Occipital lobe (tissue), 2 donors: ENCODE measurements around the gene PPP4R1. TPM values are rescaled to one million over a fixed set of nuclear protein-coding genes. Genes with fewer than 3 reads are reported as not detected.
"Not testable (repeated sequence)": the region's sequence is repeated elsewhere in the genome, so short reads cannot be mapped to it uniquely, and the experiment has no call there.

Source experiments
- DNase-seq: peaks from one replicate; lab custom pipeline; 2025; lab: John Stamatoyannopoulos, UW
- total RNA-seq: library from RNA; depleted of rRNA; stranded (reverse); fragments of >200 nt; gene quantifications from one replicate; pipeline ENCODE4 v1.2.3, GENCODE V29; 2014

The PPP4R1 gene, protein sequence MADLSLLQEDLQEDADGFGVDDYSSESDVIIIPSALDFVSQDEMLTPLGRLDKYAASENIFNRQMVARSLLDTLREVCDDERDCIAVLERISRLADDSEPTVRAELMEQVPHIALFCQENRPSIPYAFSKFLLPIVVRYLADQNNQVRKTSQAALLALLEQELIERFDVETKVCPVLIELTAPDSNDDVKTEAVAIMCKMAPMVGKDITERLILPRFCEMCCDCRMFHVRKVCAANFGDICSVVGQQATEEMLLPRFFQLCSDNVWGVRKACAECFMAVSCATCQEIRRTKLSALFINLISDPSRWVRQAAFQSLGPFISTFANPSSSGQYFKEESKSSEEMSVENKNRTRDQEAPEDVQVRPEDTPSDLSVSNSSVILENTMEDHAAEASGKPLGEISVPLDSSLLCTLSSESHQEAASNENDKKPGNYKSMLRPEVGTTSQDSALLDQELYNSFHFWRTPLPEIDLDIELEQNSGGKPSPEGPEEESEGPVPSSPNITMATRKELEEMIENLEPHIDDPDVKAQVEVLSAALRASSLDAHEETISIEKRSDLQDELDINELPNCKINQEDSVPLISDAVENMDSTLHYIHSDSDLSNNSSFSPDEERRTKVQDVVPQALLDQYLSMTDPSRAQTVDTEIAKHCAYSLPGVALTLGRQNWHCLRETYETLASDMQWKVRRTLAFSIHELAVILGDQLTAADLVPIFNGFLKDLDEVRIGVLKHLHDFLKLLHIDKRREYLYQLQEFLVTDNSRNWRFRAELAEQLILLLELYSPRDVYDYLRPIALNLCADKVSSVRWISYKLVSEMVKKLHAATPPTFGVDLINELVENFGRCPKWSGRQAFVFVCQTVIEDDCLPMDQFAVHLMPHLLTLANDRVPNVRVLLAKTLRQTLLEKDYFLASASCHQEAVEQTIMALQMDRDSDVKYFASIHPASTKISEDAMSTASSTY
- total RNA-seq = 149 TPM

DNA sequence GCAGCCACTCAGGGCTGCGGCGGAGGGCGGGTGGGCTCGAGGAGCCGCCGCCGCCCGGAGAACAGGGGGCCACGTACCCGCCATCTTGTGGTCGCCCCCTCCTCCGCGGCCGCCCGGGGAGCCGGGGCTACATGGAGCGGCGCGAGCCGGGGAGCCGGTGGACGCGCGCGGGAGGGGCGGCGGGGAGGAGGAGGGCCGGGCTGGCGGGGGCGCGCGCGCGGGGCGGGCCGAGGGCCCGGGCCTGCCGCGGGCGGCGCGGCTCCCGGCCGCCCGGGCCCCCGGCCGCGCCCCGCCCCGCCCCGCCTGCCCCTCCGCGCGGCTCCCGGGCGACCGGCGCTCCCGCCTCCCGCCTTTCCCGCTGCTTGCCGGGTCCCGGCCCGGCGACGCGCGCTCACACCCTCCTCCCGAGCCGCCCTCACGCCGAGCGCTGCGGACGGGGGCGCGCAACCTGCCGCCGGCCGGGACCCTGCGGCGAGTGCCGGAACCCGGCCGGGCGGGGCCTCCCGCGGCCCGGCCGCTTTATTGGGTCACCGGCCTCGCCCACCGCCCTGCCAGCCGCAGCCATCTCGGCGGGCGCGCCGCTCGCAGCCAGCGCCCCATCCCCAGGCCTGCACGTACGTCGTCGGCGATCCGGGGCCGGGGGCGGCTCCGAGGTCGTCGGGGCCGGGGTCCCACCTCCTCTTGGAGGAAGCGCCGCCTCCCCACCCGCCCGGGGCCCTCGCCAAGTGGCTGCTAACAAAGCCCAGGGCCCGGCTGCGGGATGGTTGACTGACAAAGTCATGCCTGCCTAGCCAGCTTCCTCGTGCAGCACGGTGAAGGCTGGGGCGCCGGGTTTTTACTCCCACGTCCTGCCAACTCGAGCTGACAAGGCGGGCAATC, at the start of gene PPP4R1:
Gene PPP4R1 (minus strand): TSS at position 159 of the 879 bp plus-strand sequence. CDS start 75 bp downstream, at position 84.
- peak; percentile 57 for DNase-seq

DNA sequence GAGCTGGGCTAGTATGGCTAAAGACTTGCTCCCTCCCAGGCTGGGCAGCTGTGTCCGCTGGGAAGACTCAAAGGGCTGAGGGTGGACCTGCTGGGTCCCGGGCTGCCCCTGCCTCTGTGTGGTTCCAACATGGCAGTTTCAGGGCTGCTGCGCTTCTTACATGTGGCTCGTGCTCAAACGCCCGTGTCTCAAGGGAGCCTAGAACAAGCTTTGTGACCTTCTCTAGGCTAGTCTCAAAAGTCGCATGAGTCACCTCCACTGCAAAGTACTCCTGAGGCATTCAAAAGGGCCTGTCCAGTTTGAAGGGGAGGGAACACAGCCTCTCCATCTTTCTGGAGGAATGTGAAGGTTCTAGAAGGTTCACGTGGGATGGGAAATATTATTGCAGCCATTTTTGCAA, 49.0 kb upstream of the PPP4R1 start:
- no peak for DNase-seq

DNA sequence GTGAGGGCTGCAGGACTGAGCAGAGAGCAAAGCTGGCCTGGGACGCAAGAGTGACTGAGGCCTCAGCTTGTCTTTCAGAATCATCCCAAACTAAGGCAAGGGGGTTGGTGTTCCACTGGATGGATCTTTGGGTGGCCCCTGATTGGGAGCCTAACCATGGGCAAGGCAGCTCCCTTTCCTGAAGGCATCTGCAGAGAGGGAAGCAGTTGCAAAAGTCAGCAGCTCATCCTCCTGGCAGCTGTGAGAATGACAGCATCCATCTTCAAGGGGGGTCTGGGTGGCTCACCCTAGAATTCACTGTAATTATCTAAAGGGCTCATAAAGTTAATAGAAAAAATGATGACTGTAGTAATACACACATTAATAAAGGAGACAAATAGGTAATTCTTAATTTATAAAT, 47.2 kb upstream of the PPP4R1 start:
- DNase-seq = no peak

DNA sequence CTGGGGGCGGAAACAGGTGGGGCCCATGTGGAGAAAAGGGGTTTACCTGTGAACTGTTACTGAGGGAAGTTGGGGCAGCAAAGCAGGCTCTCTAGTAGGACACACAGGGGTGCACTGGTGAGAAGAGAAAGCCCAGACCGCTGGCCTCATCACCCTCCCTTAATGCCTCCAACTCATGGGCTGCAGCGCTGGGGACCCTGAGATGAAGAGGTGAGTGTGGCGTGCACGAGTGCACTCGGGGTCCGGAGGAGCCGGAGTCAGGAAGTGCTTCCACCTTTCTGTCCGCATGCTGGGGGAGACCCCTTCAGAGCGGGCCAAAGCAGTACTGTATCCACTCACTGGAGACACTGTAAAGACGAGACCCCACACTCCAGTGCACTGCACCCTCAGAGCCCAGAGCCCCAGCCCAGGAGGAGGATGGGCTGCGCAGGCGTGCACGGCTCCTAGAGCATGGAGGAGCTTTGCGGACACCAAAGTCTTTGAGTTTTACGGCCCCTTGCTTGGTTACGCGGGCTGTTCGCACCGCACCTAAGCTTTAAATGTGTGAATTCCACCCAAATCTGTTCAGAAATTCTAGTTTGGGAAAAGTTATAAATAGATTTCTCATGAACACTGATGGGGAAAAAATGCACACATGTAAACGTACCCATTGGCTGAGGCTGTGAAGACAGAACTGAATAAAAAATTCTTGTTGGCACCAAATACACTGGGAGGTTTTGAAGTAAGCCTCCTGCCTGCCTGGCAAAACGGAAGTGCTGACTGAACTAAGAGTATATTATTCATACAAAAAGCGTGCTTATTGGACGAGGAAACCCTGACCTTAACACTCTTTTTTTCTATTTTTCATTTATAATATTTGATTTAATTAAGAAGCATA, 45.4 kb upstream of the PPP4R1 start:
- no peak for DNase-seq

DNA sequence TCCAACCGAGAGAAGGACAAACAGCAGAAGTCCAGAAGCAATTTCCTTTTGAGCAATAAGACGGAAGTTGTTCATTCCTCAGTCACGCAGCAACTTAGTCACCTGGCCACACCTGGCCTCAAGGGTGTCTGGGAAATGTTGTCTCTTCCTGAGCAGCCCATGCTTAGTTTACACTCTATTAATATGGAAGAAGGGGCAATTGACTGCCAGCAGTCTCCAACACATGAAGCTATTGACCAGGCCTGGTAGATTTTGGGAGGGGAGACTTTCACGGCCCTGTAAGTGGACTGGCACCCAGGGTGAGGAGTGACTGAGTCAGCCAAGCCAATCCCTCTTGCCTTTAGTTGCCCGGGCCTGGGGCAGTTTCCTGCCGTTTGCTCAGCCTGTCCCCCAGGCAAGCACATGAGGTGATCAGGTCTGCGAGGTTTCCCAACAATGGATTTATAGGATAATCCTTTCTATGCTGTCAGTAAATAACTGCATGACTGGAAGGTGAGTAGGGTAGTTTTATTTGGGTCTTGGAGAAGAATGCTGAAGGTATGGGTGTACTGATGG, 43.8 kb upstream of the PPP4R1 start:
- DNase-seq = no peak

DNA sequence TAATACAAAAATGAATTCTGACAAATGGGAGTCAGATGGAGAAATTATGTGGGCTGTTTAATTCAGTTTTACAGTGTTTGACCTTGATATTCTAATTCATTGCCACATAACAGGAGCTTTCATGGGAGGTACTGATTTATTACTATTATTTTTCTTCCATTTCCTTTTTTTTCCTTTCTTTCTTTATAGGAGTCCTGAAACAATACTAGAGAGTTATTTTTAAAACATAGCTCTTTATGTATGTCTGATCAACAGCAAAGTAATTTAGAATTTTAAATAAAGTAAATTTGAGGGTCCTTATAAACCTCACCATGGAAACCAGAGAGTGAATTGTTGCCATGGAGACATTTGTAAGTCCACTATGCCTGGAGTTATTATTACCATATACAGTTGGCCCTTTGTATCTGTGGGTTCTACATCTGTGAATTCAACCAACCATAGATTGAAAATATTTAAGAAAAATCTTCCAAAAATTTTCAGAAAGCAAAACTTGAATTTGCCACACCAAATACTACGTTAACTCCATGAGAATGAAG, 40.9 kb upstream of the PPP4R1 start:
- DNase-seq = no peak

DNA sequence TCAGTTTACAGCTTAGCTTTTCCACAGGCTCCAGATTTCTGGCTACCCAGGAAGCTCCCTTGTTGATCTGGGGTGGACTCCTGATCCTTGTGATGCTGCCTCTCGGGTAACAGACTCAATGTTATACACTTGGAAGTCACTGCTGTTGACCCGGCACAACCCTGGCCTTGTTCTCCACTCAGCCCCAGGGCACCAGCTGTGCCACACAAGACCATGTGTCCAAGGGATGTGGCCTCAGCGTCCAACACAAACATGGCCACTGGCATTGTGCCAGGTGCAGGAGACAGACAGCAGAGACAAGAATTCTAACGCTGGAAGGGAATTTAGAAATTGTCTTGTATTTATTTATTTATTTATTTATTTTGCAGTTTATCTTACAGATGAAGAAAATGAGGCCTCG, 39.0 kb upstream of the PPP4R1 start:
- peak; percentile 24 for DNase-seq

DNA sequence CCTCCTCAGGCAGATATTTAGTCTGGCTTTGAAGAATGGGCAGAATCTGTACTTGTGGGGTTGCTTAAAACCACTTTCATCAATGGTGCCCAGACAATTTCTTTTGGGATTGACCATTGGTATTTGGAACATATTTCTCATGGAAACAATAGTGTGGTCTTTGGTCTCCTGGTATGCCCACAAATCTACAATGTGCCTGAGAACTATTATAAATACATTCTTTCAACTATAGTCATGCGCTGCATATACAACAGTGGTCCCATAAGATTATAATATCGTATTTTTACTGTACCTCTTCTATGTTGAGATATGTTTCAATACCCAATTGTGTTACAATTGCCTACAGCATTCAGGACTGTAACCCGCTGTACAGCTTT, 34.8 kb upstream of the PPP4R1 start:
- DNase-seq = no peak

DNA sequence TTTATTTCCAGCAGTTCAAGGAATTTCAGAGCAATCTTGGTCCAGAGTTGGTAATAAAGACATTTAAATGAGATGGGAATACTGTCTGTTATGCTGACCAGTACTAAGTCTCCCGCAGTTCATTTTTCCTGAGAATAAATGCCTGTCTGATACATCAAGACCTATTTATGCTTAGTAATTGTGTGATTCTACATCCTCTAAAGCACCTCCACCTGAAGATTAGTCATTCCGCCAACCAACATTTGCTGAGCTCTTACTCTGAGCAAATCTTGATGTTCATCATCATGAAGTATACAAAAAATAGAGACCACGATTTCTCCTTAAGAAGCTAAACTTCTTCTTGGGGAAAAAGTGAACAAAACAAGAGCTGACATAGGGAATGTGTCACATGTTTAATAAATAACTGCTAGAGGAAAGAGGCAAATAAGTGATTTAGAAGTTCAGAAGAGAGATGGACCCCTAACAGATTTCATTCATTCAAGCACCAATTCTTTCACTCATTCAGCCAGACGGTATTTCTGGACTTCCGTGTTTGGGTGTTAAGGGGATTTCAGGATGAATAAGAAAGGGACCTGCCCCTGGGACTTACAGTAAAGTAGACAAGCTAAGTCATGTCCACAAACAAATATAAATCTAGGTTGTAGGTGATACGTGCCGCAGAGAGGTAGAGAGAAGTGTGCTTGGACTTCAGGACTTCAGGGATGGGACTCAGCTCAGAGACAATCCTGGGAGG, 34.2 kb upstream of the PPP4R1 start:
- DNase-seq = no peak

DNA sequence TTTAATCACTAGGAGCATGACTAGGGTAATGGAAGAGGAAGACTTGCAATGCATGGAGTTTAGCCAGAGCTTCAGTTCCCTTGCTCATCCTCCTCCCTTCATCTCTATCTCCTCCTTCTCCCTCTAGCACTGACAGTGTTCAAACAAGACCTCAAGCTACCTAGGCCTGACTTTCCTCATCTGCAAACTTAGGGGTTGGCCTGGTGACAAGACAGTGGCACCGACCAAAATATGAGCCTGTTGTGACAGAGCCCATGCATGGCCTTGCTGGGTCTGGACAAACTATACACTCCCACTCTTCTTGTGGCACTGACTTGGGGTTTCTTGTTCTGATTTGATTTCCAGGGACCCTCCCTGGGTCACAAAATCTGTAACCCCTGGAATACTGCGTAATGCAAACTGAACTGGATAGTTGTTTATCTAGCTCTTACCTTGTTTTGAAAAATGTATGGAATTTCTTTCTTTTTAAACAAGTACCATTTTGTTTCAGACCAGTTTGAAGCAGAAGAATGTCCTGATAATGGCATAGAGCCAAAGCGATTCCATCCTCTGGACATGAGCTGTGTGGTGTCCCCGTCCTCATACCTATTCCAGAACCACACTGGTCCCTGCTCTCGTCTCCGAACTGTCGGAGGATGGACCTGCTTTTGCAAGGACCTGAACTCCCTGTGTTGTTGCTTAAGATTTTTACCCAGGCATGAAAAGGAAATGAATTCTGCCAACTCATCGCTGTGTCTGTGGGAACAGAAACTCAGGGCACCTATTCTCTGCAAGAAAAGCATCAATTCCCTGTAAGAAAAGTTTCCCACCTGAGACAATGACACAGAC, 33.4 kb upstream of the PPP4R1 start:
- DNase-seq = no peak

DNA sequence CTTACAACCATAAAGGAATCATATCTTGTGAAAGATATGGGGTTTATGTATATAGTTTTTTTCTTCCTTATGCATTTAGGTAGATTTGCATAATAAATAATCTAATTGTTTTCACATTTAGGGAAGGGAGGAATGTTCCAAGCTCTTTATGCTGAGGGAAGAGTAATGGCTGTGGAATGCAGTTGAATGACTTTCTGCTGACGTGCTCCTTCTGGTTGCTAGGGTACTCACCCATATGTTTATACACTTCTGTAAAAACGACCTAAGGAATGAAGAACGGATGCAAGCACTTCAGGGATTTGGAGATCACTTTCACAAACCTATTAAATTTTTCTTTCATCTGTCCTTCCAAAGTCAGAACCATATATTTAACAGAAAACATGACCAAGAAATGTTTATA, 29.2 kb upstream of the PPP4R1 start:
- no peak for DNase-seq

DNA sequence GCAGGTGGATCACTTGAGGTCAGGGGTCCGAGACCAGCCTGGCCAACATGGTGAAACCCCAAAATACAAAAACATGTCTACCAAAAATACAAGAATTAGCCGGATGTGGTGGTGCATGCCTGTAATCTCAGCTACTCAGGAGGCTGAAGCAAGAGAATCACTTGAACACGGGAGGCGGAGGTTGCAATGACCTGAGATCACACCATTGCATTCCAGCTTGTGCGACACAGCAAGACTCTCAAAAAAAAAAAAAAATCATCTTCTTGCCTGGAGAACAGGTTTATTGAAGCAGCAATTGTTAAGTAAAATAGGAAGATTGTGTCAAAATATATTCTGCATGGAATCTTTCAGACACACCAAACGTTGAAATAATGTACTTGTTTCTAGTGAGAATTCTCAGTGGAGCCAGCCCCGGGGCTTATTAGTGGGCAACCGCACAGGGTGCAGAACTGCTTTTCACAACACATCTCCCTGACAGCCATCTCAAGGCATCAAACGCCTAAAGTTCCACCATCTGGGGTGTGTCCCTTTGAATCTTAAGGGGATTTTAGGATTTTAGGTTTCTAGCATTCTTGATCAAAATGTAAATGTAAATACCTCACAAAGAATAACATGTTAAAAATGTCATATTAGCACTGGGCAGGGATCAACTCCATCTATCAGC, 28.6 kb upstream of the PPP4R1 start:
- no peak for DNase-seq

DNA sequence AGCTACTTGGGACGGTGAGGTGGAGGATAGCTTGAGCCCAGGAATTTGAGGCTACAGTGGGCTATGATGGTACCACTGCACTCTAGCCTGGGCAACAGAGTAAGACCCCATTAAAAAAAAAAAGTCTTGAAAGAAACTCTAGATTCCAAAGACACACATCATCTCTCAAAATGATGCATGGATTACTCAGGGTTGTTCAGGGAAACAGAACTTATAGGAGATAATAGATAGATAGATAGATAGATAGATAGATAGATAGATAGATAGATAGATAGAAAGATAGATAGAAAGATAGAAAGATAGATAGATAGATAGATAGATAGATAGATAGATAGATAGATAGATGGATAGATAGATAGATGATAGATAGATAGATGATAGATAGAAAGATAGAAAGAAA, 26.7 kb upstream of the PPP4R1 start:
- not testable (repeated sequence) for DNase-seq

DNA sequence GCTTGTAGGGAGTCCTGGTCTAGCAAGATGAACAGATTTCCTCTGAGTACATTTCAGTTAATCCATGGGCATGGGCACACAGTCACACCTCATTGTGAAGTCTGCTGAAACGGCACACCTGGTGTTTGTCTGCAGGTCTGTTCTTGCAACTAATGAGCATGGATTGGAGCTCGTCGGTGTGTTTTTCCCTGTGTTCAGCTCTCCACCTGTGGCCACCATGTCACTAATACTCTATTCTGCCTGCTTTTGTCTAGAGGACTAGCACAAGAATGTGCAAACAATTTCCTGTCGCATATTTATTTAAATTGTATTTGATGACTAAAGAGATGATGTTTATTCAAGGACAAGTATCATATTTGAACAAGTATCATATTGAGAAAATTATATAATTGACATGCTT, 24.5 kb upstream of the PPP4R1 start:
- no peak for DNase-seq

DNA sequence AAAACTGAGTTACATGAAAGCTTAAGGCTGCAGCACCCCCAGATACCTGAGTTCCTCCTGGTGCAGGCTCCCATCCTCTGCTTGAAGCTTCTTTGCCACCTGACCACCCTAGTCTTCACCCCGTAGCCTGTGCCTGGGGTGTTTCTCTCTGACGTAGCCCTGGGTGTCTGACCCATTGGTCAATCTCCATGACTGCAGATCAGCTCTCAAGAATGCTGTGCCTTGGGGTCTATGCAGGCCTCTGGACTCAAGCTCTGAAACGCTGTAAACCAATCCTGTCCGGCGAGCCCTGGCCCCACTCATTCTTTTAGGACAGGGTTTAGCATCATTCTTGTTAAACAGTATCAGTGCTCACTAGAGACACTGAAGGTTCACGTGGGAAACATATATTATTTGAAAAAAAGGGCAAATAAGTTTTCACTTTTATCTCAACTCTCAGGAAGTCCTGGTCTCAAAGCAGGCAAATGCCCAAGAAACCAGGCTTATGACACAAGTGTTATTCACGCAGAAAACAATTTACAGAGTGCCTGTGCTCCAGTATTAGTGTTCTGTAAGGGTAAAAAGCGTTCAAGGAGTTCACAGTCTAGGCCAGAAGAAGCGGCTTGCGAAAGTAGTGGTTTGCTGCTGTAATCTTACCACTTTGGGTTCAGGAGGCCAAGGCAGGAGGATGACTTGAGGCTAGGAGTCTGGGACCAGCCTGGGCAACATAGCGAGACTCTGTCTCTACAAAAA, 22.8 kb upstream of the PPP4R1 start:
- no peak for DNase-seq

DNA sequence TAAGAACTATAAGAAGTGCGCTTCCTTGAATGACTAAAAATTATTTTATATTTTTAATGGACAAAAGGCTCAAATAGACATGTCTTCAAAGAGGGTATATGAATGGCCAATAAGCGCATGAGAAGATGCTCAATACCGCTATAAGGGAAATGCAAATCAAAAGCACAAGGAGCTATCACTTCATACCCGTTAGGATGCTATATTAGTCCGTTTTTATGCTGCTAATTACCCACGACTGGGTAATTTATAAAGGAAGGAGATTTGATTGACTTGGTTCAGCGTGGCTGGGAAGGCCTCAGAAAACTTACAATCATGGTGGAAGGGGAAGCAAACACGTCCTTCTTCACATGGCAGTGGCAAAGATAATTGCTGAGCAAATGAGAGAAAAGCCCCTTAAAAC, 20.5 kb upstream of the PPP4R1 start:
- DNase-seq = no peak
